Measurements from ENCODE around the gene P2RY6. TPM values are rescaled to one million over a fixed set of nuclear protein-coding genes. Genes with fewer than 3 reads are reported as not detected.

P2RY6 gene
- total and polyA plus RNA-seq, 10 of the 15 experiments (the other 5 are each of a cell fraction or from before 2014, with no cell fraction given) = 0.05 to 0.90 (median 0.22) TPM; not detected in 4

- TF ChIP-seq BCL11A (IDR thresholded peaks at IDR 0.05; ENCODE audit: low read depth, low read length) = 0 out of 2 replicates have a peak, but pooled peaks have one; percentile 24
- TF ChIP-seq CTCF (IDR thresholded peaks at IDR 0.05 in 2 of 3, conservative IDR thresholded peaks at IDR 0.05 in 1 of 3; ENCODE audit: control insufficient read depth in 2 of 3, extremely low read depth in 1 of 3, insufficient read depth in 1 of 3, low read depth in 3 of 3, low read length in 3 of 3) = no peak
- TF ChIP-seq IKZF2 (IDR thresholded peaks at IDR 0.05) = peak in 1 of 2 experiments; percentile 14; a peak in 1 of 4 replicates
- 0 out of 2 replicates have a peak, but pooled peaks have one; percentile 9 for TF ChIP-seq NR2F1 (conservative IDR thresholded peaks at IDR 0.05)
- peak; percentile 47 to 67; a peak in 3 of 4 replicates for TF ChIP-seq BHLHE40 (IDR thresholded peaks at IDR 0.05; ENCODE audit: borderline replicate concordance in 1 of 2, low read depth in 2 of 2, low read length in 1 of 2)
- TF ChIP-seq NKRF (conservative IDR thresholded peaks at IDR 0.05) = no peak
- 0 out of 2 replicates have a peak, but pooled peaks have one; percentile 12 for TF ChIP-seq HDGF (IDR thresholded peaks at IDR 0.05)
- TF ChIP-seq CBFB (IDR thresholded peaks at IDR 0.05; ENCODE audit: low read depth) = 0 out of 2 replicates have a peak, but pooled peaks have one; percentile 42
- peak; percentile 48 for TF ChIP-seq BACH1 (IDR thresholded peaks at IDR 0.05; ENCODE audit: borderline replicate concordance)
- TF ChIP-seq YY1 (IDR thresholded peaks at IDR 0.05; ENCODE audit: low read depth, low read length) = no peak
- TF ChIP-seq IKZF1 (conservative IDR thresholded peaks at IDR 0.05) = peak; percentile 41; the same call in 1 of the 2 replicates
- TF ChIP-seq ELK1 (IDR thresholded peaks at IDR 0.05; ENCODE audit: low read depth, low read length) = peak; percentile 71
- TF ChIP-seq NR2C1 (IDR thresholded peaks at IDR 0.05) = no peak
- peak; percentile 93 to 96 for TF ChIP-seq SRF (IDR thresholded peaks at IDR 0.05; ENCODE audit: low read depth in 2 of 2, low read length in 2 of 2)
- peak; percentile 90 for TF ChIP-seq SMARCA5 (IDR thresholded peaks at IDR 0.05)
- TF ChIP-seq DPF2 (IDR thresholded peaks at IDR 0.05) = 0 out of 2 replicates have a peak, but pooled peaks have one; percentile 22
- no peak for TF ChIP-seq RFX5 (IDR thresholded peaks at IDR 0.05; ENCODE audit: low read depth, low read length)
- TF ChIP-seq SKIL (IDR thresholded peaks at IDR 0.05; ENCODE audit: low read depth, poor library complexity, severe bottlenecking) = peak; percentile 32
- TF ChIP-seq SMC3 (IDR thresholded peaks at IDR 0.05; ENCODE audit: borderline replicate concordance, low read length) = no peak
Measured at GRCh38 chr11:73326929-73327811, 55.0 kb downstream of the P2RY6 start (continued).
